NCI-H1930 (cell line): ENCODE measurements around the gene ANKMY1.

Experiments
- DNase-seq, 2 experiments: peaks; one replicate each; lab custom pipeline; 2025; lab: John Stamatoyannopoulos, UW

ANKMY1 gene

DNA sequence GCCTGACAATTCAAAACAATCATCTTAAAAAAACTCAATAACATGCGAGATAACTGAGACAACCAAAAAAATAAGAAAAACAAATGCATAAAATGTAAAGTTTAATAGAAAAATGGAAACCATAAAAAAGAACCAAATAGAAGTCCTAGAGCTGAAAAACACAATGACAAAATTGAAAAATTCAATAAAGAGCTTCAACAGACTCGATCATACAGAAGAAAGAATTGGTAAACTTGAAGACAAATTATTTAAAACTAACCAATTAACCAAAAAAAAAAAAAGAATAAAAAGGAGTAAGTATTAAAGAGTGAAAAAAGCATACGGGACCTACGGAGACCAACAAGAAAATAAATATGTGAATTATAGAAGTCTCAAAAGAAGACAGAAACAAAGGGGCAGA is 84.6 kb downstream of the ANKMY1 start:
- DNase-seq, result no peak

DNA sequence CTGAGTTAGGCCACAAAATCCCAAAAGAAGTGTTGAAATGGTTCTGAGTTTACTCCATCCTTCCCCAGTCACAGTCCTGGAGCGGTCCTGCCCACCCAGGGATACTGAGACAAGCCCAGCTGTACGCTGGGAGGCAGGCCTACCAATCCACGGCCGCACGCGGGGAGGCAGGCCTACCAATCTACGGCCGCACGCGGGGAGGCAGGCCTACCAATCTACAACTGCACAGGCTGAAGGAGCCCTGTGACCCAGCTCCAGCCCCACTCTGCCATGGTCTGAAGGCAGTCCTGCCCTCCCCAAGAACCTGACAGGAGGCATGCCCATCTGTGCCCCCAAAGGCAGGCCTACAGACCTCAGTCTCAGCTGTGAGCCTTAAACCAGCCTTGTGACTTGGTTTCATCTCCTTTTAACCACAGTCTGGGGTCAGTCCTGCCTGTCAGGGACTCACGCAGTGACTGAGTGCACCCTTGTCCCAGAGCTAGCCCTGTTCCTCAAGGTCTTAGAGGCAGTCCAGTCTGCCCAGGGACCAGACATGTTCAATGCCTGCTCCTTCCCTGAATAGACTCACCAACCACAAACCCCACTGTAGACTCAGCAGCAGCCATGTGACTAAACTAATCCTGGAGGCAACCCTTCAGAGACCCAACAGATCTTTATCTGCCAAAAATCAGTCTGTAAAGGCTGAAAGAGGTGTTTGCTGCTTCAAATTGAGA is 85.6 kb downstream of the ANKMY1 start:
- DNase-seq, result no peak

DNA sequence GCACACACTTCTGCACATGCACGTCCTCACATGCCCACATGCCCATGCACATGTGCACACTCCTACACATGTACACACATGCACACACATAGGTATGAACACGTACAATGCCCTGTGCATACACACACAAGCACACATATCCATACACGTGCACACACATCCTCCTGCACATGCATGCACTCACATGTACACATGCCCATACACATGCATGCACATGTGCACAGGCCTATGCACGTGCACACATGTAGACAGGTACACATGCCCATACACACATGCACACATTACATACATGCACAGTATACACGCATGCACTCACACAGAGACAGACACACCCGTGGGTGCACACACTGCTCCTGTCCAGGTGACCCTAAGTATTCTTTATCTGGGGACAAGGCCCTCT is 88.0 kb downstream of the ANKMY1 start:
- no peak for DNase-seq

DNA sequence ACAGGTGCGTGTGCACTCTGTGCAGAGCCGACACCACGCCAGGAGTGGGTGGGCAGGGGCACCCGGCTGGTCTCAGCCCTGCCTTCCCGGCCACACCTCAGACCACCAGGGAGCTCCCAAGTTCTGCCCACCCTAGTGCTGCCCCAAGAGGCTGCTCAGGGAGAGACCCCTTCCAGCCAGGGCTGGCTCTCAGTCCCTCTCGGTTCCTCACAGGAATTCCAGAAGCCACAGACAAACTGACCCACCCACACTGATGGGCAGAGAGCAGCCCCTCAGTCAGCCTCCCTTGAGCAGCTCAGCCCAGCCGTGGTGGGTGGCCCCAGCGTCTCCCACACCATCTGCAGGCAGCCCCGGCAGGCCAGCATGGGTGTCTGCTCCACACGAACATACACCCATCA is 88.5 kb downstream of the ANKMY1 start:
- DNase-seq, result no peak

DNA sequence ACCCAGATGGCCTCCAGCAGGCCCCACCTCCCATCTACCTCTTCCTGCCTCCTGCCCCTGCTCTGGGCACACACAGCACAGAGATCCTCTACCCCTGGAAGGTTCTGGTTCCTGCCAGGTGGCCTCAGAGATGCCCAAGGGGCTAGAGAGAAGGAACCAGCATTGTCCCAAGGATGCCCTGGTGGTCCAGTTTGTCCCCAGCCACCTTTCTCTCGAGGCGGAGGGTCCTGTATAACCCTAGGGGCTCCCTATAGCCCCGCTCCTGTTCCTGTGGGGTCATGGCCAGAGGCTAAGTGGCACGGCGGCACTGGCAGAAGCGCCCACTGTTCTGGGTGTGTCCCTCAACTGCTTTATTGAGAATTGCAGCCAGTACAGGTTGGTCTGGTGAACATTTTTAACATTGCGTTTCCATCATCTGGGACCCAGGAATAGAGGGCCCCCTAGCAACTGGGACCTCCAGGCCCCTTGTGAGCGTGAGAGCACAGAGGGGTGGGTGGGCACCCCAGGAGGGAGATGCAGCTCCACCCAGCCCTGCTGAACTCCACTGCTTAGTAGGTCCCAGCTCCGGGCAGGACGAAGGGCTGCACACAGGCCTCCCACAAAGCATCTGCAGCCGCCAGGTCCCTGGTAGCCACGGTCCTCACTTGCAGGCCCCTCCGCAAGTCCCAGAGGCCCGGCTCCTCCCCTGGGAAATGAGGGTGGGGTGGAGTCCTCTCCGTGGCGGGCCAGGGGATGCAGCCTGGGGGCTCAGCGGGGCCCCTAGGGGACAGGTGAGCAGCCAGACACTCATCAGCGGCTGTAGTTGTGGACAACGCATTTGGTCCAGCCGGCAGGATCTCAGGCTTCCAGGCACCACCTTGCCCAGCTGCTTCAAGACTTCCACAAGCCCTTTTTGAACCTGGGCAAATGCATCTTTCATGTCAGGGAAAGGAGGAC is 89.2 kb downstream of the ANKMY1 start:
- no peak for DNase-seq

DNA sequence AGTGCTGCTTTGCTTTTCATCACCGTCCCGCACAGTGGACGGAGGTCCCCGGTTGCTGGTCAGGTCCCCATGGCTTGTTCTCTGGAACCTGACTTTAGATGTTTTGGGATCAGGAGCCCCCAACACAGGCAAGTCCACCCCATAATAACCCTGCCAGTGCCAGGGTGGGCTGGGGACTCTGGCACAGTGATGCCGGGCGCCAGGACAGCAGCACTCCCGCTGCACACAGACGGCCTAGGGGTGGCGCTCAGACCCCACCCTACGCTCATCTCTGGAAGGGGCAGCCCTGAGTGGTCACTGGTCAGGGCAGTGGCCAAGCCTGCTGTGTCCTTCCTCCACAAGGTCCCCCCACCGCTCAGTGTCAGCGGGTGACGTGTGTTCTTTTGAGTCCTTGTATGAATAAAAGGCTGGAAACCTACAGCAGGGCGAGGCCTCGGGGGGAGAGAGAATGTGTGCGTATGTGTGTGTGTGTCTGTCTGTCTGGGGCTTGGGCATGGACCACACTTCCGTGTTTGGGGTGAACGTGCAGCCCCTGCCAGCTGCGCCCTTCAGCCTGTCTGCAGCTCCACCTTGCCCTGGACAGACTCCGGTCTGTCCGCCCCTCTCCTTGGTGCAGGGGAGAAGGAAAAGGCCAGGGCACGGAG is 90.0 kb downstream of the ANKMY1 start:
- DNase-seq, result no peak

DNA sequence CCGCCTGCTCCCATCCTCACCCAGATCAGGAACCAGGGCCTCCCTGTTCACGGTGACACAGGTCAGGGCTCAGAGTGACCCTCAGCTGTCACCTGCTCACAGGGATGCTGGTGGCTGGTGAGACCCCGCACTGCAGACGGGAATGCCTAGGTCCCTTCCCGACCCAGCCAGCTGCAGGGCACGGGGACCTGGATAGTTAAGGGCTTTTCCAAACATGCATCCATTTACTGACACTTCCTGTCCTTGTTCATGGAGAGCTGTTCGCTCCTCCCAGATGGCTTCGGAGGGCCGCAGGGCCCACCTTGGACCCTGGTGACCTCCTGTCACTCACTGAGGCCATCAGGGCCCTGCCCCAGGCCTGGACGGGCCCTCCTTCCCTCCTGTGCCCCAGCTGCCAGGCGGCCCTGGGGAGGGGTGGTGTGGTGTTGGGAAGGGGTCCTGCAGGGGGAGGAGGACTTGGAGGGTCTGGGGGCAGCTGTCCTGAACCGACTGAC is 90.6 kb downstream of the ANKMY1 start:
- no peak for DNase-seq

DNA sequence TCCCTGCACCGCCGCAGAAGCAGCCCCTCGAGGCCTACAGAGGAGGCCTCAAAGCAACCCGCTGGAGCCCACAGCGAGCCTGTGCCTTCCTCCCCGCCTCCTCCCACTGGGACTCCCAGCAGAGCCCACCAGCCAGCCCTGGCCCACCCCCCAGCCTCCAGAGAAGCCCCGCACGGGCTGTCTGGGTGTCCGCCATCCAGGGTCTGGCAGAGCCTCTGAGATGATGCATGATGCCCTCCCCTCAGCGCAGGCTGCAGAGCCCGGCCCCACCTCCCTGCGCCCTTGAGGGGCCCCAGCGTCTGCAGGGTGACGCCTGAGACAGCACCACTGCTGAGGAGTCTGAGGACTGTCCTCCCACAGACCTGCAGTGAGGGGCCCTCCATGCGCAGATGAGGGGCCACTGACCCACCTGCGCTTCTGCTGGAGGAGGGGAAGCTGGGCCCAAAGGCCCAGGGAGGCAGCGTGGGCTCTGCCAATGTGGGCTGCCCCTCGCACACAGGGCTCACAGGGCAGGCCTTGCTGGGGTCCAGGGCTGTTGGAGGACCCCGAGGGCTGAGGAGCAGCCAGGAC is 91.1 kb downstream of the ANKMY1 start:
- DNase-seq, result no peak

DNA sequence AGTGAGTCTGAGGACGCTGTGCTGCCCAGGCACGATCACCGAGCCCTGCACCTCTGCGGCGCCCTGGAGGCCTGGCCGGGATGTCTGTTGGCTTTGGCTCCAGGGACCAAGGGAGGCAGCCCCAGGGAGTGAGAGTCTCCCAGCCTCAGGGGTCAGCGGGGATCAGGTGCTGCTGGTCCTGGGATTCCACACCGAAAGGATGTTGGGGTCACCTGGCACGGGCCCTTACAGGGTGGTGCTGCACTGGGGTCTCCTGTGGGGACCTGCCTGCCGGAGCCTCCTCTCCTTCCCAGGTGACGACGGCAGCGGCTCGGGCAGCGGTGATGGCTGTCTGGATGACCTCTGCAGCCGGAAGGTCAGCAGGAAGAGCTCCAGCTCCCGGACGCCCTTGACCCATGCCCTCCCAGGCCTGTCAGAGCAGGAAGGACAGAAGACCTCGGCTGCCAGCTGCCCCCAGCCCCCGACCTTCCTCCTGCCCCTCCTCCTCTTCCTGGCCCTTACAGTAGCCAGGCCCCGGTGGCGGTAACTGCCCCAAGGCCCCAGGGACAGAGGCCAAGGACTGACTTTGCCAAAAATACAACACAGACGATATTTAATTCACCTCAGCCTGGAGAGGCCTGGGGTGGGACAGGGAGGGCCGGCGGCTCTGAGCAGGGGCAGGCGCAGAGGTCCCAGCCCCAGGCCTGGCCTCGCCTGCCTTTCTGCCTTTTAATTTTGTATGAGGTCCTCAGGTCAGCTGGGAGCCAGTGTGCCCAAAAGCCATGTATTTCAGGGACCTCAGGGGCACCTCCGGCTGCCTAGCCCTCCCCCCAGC is 91.8 kb downstream of the ANKMY1 start:
- no peak for DNase-seq

DNA sequence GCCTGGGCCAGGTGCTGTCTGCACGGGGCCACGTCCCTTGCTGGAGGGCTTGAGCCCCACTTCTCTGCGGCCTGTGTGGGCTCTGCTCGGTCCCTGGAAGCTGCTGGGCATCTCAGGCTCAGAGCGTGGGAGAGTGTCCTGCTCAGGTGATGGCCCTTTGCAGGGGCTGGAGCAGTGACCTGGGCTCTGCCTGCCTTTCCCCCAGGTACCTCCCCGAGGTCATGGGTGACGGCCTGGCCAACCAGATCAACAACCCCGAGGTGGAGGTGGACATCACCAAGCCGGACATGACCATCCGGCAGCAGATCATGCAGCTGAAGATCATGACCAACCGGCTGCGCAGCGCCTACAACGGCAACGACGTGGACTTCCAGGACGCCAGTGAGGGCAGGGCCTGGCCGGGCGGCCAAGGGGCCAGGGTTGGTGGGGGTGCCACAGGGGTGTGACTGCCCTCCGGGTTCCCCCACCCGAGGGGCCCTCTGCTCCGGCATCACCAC is 92.5 kb downstream of the ANKMY1 start:
- no peak for DNase-seq

DNA sequence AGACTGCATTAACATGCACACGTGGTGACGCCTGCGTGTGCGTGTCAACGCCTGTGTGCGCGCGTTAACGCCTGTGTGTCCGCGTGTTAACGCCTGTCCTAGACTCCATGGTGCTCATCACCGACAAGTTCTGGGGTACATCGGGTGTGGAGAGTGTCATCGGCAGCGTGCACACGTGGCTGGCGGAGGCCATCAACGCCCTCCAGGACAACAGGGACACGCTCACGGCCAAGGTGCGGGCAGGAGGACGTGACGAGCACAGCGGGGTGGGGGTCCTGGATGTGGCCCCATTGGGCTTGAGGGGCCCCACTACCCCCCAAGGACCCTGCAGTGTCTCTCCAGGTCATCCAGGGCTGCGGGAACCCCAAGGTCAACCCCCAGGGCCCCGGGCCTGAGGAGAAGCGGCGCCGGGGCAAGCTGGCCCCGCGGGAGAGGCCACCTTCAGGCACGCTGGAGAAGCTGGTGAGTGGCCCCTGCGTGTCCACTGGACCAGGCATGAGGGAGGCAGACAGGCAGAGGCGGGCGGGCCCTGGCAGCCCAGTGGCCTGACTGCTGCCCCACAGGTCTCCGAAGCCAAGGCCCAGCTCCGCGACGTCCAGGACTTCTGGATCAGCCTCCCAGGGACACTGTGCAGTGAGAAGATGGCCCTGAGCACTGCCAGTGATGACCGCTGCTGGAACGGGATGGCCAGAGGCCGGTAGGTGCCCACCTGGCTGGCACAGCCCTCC is 93.1 kb downstream of the ANKMY1 start:
- no peak for DNase-seq

DNA sequence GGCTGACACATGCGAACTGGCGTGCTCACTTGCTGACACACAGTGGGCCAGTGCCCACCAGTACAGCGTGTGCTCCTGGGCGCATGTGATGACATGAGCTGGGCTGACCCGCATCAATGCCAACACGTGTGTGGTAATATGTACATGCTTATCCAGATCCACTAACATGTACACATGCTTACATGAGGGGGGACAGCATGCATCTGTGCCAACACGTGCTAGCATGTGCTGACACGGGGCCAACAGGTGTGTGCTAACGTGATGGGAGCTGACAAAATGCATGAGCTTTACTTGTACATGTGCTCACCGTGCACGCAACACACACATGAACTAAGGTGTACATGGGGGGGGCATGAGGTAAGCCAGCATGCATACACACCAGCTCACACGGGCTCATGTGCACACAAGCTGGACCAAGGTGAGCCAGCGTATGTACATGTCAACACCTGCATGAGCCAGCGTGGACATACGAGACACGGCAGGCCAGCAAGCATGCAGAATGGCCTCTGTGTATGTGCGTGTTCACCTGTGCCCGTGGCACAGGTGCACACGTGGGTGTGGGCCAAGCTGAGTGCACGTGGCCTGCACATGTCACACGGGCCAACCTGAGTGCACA is 93.8 kb downstream of the ANKMY1 start:
- no peak for DNase-seq

DNA sequence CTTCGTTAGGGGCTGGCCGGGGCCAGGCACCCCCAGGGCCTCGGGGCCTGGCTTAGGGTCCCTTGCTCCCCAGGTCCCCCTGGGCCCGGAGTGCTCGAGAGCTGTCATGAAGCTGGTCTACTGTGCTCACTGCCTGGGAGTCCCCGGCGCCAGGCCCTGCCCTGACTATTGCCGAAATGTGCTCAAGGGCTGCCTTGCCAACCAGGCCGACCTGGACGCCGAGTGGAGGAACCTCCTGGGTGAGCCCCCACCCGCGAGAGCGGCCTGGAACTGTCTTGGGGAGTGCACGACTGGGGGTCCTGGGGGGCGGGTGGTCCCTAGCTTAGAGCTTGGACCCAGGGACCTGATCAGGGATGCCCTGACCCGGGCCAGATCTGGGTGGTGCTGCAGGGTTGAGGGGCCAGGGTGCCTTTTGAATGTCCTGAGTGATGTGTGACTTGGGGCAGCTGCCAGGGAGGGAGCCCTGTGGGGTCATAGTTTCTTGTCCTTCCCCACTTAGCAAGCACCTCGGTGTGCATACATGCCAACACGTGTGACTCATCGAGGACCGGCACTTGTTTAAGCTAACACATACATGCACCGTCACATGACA is 94.4 kb downstream of the ANKMY1 start:
- no peak for DNase-seq

DNA sequence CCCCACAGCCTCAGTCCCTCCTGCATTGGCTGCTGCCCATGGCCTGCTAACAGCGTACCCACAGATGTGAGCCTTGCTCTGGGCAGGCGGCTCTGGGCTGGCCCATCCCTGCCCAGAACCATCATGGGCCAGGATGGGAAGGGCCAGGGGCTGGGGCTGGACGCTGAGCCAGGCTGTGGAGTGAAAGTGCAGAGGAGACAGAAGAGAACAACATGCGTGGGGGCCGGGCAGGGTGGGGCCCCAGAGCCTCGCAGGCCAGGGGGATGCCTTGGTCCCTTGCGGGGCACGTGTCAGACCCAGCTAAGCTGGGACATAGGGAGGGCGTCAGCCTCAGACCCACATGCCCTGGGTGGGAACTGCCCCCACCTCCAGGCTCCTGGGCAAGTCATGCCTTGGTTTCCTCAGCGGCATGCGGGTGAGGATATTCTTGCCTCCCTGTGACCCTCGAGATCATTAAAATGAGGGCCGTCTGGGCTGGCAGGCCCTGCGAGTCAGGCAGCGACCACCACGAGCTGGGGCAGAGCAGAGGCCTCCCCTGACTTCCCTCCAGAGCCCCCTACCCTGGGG is 95.0 kb downstream of the ANKMY1 start:
- no peak for DNase-seq

DNA sequence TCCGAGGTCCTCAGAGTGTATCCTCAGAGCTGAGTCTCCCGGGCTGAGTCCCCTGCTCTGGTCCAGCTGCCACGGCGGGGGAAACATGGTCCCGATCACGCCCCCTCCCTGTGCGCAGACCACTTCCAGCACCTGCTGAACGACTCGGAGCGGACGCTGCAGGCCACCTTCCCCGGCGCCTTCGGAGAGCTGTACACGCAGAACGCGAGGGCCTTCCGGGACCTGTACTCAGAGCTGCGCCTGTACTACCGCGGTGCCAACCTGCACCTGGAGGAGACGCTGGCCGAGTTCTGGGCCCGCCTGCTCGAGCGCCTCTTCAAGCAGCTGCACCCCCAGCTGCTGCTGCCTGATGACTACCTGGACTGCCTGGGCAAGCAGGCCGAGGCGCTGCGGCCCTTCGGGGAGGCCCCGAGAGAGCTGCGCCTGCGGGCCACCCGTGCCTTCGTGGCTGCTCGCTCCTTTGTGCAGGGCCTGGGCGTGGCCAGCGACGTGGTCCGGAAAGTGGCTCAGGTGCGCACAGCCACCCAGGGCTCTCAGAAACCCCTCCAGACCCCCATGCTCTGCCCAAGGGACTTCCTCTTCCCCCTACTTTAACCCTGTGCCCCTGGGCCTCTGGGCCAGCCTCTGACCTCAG is 95.6 kb downstream of the ANKMY1 start:
- no peak for DNase-seq

DNA sequence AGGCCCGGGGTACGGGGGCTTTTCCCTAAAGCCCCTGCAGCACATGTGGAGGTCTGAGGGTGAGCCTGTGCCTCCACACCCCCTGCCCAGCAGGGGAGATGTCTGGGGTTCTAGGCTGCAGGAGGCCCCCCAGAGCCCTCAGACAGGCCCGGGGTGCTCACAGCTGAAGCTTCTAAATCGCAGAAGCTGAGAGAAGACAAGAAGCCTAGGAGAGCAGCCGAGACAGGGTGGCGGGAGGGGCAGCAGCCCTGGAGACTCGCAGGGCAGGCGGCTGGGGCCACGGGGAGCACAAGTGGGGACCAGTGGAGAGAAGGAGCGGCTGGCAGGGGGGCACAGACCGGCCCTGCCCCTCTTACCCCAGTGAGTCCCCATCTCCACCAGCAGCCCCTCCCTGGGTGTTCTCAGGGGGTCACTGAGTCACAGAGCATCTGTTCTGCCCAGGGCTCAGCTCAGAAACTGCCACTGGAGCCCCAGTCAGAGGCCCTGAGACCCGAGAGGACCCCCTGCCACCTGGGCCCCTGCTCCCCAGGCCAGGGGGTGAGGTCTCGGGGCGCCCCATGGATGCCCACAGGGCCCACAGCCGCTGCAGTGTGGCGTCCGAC is 96.2 kb downstream of the ANKMY1 start:
- no peak for DNase-seq

DNA sequence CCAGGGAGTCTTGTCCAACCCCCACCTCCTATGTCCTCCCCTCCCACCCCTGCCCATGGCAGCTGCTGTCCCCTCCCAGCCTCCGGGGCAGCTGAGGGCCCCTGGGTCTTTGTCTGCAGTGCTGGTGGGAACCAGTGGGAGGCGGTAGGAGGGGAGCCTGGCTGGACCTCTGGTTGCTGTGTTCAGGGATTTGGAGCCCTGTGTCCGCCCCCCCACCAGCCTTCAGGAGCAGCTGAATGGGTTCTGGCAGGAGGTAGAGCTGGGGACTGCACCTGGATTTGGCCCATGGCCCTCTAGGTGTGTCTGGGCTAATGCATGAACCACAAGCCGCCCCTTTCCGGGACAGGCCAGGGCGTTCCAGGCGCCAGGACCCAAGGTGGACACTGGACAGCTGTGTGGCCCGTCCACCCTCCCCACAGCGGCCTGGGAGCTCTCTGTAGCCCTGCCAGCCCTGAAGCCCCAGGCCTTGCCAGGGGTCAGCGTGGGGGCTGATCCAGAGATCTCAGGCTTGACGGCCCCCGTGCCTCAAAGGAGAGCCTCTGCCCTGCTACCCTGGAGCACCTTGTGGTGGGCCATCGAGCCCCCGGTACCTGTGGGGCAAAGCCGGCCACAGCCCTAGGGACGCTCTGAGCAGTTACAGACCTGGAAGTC is 96.9 kb downstream of the ANKMY1 start:
- no peak for DNase-seq

DNA sequence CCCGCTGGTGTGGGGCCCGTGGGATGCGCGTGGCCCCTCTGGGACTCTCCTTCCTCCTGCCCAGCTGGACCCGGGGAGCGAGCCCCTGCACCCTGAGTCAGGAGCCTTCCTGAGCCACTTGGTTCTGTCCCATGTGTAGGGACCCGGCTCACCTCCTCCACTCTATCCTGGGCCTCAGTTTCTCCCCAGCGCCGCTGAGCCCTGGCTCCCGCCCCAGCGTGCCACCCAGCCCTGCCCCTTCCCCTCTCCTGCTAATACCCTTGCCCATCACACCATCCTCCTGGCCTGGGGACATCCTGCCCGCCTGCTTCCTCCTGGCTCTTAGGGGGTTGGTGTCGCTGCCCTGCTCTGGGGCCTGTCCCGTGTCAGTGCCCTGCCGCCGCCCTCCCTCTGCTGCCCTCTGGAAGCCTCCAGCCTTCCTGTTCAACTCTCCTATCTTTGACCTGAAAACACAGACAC is 97.5 kb downstream of the ANKMY1 start:
- no peak for DNase-seq
